WTC11 (cell line): ENCODE data around the gene USP10. TPM values are rescaled to one million over a fixed set of nuclear protein-coding genes. Genes with fewer than 3 reads are reported as not detected.

Experiments used
- ATAC-seq: fragments of 200-7000 bp; cut with Tn5 transposase; 2 replicates; pipeline ENCODE4 v1.10.0; 2021; ENCODE audit warnings: mild to moderate bottlenecking, moderate library complexity
- CTCF ChIA-PET: fragments of 300-600 bp; sonication (Branson Sonifier 250); formaldehyde crosslinking; loops from one replicate; lab custom pipeline; 2021; ENCODE audit warnings: antibody characterized with exemption; lab: Charles Lee
- POLR2A ChIA-PET: fragments of 350-600 bp; sonication (Branson Sonifier 250); formaldehyde crosslinking; loops from one replicate; lab custom pipeline; 2021; ENCODE audit warnings: antibody characterized with exemption; lab: Charles Lee
- DNase-seq: peaks from one replicate; pipeline ENCODE4 v3.0.0; 2021; ENCODE audit warnings: low spot score
- H3K27ac Mint-ChIP-seq: 2 replicates; pipeline ENCODE4 v1.8.0; 2021; ENCODE audit warnings: mixed read lengths
- H3K27me3 Mint-ChIP-seq: 2 replicates; pipeline ENCODE4 v1.8.0; 2021; ENCODE audit warnings: low read depth, mild to moderate bottlenecking, moderate library complexity, mixed read lengths
- H3K36me3 Mint-ChIP-seq: 2 replicates; pipeline ENCODE4 v1.8.0; 2021; ENCODE audit warnings: mixed read lengths
- H3K4me1 Mint-ChIP-seq: 2 replicates; pipeline ENCODE4 v1.8.0; 2022; ENCODE audit warnings: mixed read lengths
- H3K4me3 Mint-ChIP-seq: 2 replicates; pipeline ENCODE4 v1.8.0; 2021; ENCODE audit warnings: mild to moderate bottlenecking, moderate library complexity, mixed read lengths
- H3K9me3 Mint-ChIP-seq: 2 replicates; pipeline ENCODE4 v1.8.0; 2021; ENCODE audit warnings: mixed read lengths
- ARID4B ChIP-seq: sonication (generic); formaldehyde crosslinking; IDR thresholded peaks from 2 replicates; pipeline ENCODE4 v1.8.0; 2023; ENCODE audit warnings: missing genetic modification reagents, mild to moderate bottlenecking, borderline replicate concordance
- ATF1 ChIP-seq: sonication (generic); formaldehyde crosslinking; IDR thresholded peaks from 2 replicates; pipeline ENCODE4 v1.8.1; 2023; ENCODE audit warnings: mild to moderate bottlenecking, moderate library complexity, missing genetic modification reagents
- ATF3 ChIP-seq: sonication (generic); formaldehyde crosslinking; conservative IDR thresholded peaks from 2 replicates; pipeline ENCODE4 v1.8.1; 2022; ENCODE audit warnings: mild to moderate bottlenecking, missing genetic modification reagents
- CREM ChIP-seq: sonication (generic); formaldehyde crosslinking; IDR thresholded peaks from 2 replicates; pipeline ENCODE4 v1.8.1; 2022; ENCODE audit warnings: mild to moderate bottlenecking, missing genetic modification reagents, moderate library complexity
- E2F4 ChIP-seq: sonication (generic); formaldehyde crosslinking; IDR thresholded peaks from 2 replicates; pipeline ENCODE4 v1.8.1; 2022; ENCODE audit warnings: low read depth, mild to moderate bottlenecking, moderate library complexity, missing genetic modification reagents, borderline replicate concordance
- FOXP1 ChIP-seq: sonication (generic); formaldehyde crosslinking; IDR thresholded peaks from 2 replicates; pipeline ENCODE4 v1.8.0; 2022; ENCODE audit warnings: missing genetic modification reagents, mild to moderate bottlenecking, moderate library complexity, borderline replicate concordance
- GRHL2 ChIP-seq: fragments of 250-450 bp; sonication (Bioruptor Pico); IDR thresholded peaks from 2 replicates; pipeline ENCODE4 v1.8.0; 2022; ENCODE audit warnings: mild to moderate bottlenecking, moderate library complexity; ENCODE audit not compliant: insufficient replicate concordance, severe bottlenecking
- JAZF1 ChIP-seq: fragments of 250-450 bp; sonication (Bioruptor Pico); IDR thresholded peaks from 2 replicates; pipeline ENCODE4 v1.9.0; 2021; ENCODE audit warnings: moderate library complexity, mild to moderate bottlenecking, inconsistent platforms
- MLX ChIP-seq: sonication (generic); formaldehyde crosslinking; IDR thresholded peaks from 2 replicates; pipeline ENCODE4 v1.8.1; 2023; ENCODE audit warnings: mild to moderate bottlenecking, missing genetic modification reagents, moderate library complexity
- NFYB ChIP-seq: sonication (generic); formaldehyde crosslinking; conservative IDR thresholded peaks from 2 replicates; pipeline ENCODE4 v1.8.0; 2022; ENCODE audit warnings: low read depth, missing genetic modification reagents
- NR3C1 ChIP-seq: sonication (generic); formaldehyde crosslinking; conservative IDR thresholded peaks from 2 replicates; pipeline ENCODE4 v1.8.1; 2023; ENCODE audit warnings: low read depth, mild to moderate bottlenecking, missing genetic modification reagents
- PREB ChIP-seq: sonication (generic); formaldehyde crosslinking; IDR thresholded peaks from 2 replicates; pipeline ENCODE4 v1.8.1; 2022; ENCODE audit warnings: mild to moderate bottlenecking, missing genetic modification reagents, moderate library complexity, borderline replicate concordance
- RORB ChIP-seq: fragments of 250-450 bp; sonication (Bioruptor Pico); IDR thresholded peaks from 2 replicates; pipeline ENCODE4 v1.9.0; 2021; ENCODE audit warnings: mild to moderate bottlenecking
- SMAD3 ChIP-seq: sonication (generic); formaldehyde crosslinking; IDR thresholded peaks from 2 replicates; pipeline ENCODE4 v1.8.0; 2022; ENCODE audit warnings: missing genetic modification reagents, mild to moderate bottlenecking, borderline replicate concordance
- ZNF263 ChIP-seq: sonication (generic); formaldehyde crosslinking; IDR thresholded peaks from 2 replicates; pipeline ENCODE4 v1.8.1; 2022; ENCODE audit warnings: low read depth, mild to moderate bottlenecking, moderate library complexity, missing genetic modification reagents
- total RNA-seq: library from RNA; stranded (reverse); gene quantifications from 3 replicates; pipeline ENCODE4 v1.2.3, GENCODE V29; 2021

Gene USP10
- total RNA-seq, 1 experiment from 2014 or later: 138 TPM

- TF ChIP-seq FOXP1 (CRISPR knock-in tag) (no peak), E2F4 (CRISPR knock-in tag) (no peak), NFYB (CRISPR knock-in tag) (no peak), MLX (CRISPR knock-in tag) (no peak), ATF3 (no peak), PREB (CRISPR knock-in tag) (no peak), GRHL2 (CRISPR knock-in tag) (no peak), ARID4B (CRISPR knock-in tag) (no peak), RORB (CRISPR knock-in tag) (no peak), SMAD3 (no peak), ZNF263 (CRISPR knock-in tag) (no peak), CREM (CRISPR knock-in tag) (no peak)
- no peaks in the 10 kb centered on the region for H3K9me3 Mint-ChIP-seq
- ATAC-seq (no peak), DNase-seq (no peak)
- H3K36me3 Mint-ChIP-seq: peaks cover 84% of the 10 kb centered on the region
- ChIA-PET CTCF (no interaction called here), POLR2A (no interaction called here)
- H3K27me3 Mint-ChIP-seq: no peaks in the 10 kb centered on the region
- no peak overlapping the region for H3K27ac Mint-ChIP-seq
- no peak overlapping the region for H3K4me3 Mint-ChIP-seq
- H3K4me1 Mint-ChIP-seq: no peaks in the 10 kb centered on the region
These were observed 63.8 kb downstream of the USP10 start for GRCh38 chr16:84763629-84764028.

DNA sequence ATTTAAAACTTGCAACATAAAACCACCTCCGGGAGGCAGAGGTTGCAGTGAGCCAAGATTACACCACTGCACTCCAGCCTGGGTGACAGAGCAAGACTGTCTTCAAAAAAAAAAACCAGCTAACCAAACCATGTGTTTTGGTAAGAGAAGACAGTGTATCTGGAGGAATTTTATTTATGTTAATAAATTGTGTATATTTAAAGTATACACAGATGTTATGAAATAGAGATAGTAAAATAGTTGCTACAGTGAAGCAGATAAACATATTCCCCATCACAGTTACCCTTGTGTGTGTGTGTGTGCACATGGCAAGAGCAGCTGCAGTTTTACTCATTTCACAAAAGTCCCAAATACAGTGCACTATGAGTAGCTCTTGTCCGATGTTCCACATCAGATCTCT is 65.2 kb downstream of the USP10 start:
- ATAC-seq: no peak
- Mint-ChIP-seq H3K36me3 (peaks cover 89% of the 10 kb centered on the region), H3K27me3 (no peaks in the 10 kb centered on the region)
- no peak for TF ChIP-seq NR3C1
- no peak for TF ChIP-seq ATF1 (CRISPR knock-in tag)
- TF ChIP-seq JAZF1: no peak
- TF ChIP-seq, all 79 proteins: peak for 0
- no peak overlapping the region for H3K4me3 Mint-ChIP-seq
- no peaks in the 10 kb centered on the region for H3K4me1 Mint-ChIP-seq
- no peaks in the 10 kb centered on the region for H3K9me3 Mint-ChIP-seq
- DNase-seq: no peak
- no peak overlapping the region for H3K27ac Mint-ChIP-seq
- ChIA-PET POLR2A (no interaction called here), CTCF (interaction anchor here (1.1 kb wide), 1 partner anchor 206 kb away, joined by 4 read pairs; no protein-coding TSS in a partner anchor)
